C4-2B (cell line): Measurements from ENCODE around the gene INPP5E.

Experiments
- ZFX ChIP-seq: fragments of 450-650 bp; IDR thresholded peaks from 2 replicates; pipeline ENCODE4 v1.6.1; 2017
- TF ChIP-seq, protein P1 (sequence below): fragments of 450-650 bp; conservative IDR thresholded peaks from 2 replicates; pipeline ENCODE4 v1.5.1; 2017; ENCODE audit warnings: mild to moderate bottlenecking

- TF ChIP-seq, protein P1, sequence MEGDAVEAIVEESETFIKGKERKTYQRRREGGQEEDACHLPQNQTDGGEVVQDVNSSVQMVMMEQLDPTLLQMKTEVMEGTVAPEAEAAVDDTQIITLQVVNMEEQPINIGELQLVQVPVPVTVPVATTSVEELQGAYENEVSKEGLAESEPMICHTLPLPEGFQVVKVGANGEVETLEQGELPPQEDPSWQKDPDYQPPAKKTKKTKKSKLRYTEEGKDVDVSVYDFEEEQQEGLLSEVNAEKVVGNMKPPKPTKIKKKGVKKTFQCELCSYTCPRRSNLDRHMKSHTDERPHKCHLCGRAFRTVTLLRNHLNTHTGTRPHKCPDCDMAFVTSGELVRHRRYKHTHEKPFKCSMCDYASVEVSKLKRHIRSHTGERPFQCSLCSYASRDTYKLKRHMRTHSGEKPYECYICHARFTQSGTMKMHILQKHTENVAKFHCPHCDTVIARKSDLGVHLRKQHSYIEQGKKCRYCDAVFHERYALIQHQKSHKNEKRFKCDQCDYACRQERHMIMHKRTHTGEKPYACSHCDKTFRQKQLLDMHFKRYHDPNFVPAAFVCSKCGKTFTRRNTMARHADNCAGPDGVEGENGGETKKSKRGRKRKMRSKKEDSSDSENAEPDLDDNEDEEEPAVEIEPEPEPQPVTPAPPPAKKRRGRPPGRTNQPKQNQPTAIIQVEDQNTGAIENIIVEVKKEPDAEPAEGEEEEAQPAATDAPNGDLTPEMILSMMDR, result no peak
- TF ChIP-seq ZFX, result no peak
These were observed 20.6 kb downstream of the INPP5E start for GRCh38 chr9:136419092-136419420.
